HG03354 (cell line): ENCODE data around the gene MAGEB18.

Source experiments
- ATAC-seq: cut with Tn5 transposase; IDR thresholded peaks from one replicate; pipeline ENCODE4 v1.9.1; 2021; ENCODE audit warnings: mild to moderate bottlenecking; ENCODE audit not compliant: unreplicated experiment, poor library complexity, severe bottlenecking

Gene MAGEB18

GRCh38 chrX:26138274-26138673, at the start of gene MAGEB18:
MAGEB18 (plus strand) TSS chrX:26138343; CDS start chrX:26138986, 643 bp downstream.
- ATAC-seq: no peak

- no peak for ATAC-seq
Observed at GRCh38 chrX:26100421-26100920, 37.7 kb upstream of the MAGEB18 start.

DNA sequence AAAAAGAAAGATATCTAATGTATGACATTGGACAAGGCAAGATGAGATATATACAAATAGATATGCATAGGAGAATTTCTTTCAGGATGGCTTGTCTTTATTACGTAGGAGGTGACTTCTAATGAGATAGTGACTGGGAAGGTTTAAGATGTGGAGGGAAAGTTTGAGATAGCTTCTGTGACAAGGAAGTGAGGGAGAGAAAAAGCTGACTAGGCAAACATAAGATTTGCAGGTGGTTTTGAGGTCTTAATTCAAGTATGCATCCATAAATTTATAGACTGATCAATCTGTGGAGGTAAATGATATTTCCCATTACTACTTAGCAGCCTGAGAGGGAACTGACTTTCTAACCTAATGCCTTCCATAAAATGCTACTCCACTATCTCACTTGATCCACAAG, 29.0 kb upstream of the MAGEB18 start:
- ATAC-seq: no peak

- ATAC-seq: no peak
Observed at GRCh38 chrX:26146024-26146423, 7.9 kb downstream of the MAGEB18 start.

DNA sequence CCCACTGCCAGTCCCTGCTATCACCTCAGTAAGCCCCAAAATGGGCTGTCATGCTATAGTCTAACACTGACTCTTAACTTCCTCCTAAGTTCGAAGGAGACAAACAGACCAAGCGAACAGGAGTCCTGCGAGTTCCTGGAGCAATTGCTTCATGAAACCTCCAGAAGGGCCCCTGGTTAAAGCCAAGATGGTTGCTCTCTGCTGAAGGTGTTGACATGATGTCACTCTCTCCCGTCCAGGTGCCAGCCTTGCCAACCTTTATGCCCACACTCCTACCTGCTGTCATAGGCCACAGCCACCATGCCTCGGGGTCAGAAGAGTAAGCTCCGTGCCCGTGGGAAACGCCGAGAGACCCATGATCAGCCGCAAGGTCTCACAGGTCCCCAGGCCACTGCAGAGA, 22.2 kb downstream of the MAGEB18 start, which contains the start of gene MAGEB6B:
Gene MAGEB6B (plus strand): TSS at position 301 of the 400 bp plus-strand sequence. CDS start 0 bp downstream, at position 301.
- no peak for ATAC-seq
